Liver (tissue), 9 donors: ENCODE data around the gene ECE1. TPM values are rescaled to one million over a fixed set of nuclear protein-coding genes. Genes with fewer than 3 reads are reported as not detected.

Experiments used
- DNase-seq: peaks from one replicate; pipeline ENCODE4 v3.0.0-alpha.2; 2017; ENCODE audit warnings: low spot score
- H3K27ac ChIP-seq, 2 donors: one replicate each; pipeline ENCODE4 v1.7.0; 2013; ENCODE audit warnings: inconsistent platforms in 2 of 2, low read length in 2 of 2, control low read depth in 1 of 2, low read depth in 1 of 2, mild to moderate bottlenecking in 1 of 2
- H3K27me3 ChIP-seq, 4 donors: one replicate each; pipeline versions ENCODE4 v1.6.1 to v1.7.0; 2013; ENCODE audit warnings: low read length in 3 of 4, inconsistent platforms in 1 of 4, mild to moderate bottlenecking in 1 of 4, moderate library complexity in 1 of 4; ENCODE audit not compliant: control insufficient read depth in 4 of 4, insufficient read depth in 4 of 4
- H3K36me3 ChIP-seq, 4 donors: one replicate each; pipeline versions ENCODE4 v1.6.1 to v1.7.0; 2013; ENCODE audit warnings: low read length in 3 of 4, mild to moderate bottlenecking in 3 of 4, low read depth in 1 of 4, moderate library complexity in 1 of 4; ENCODE audit not compliant: control insufficient read depth in 4 of 4, insufficient read depth in 3 of 4
- H3K4me1 ChIP-seq, 4 donors: one replicate each; pipeline versions ENCODE4 v1.6.1 to v1.7.0; 2013; ENCODE audit warnings: low read length in 3 of 4, mild to moderate bottlenecking in 3 of 4, moderate library complexity in 1 of 4; ENCODE audit not compliant: control insufficient read depth in 4 of 4, insufficient read depth in 4 of 4
- H3K4me3 ChIP-seq, 3 donors: one replicate each; pipeline versions ENCODE4 v1.6.1 to v1.7.0; 2013; ENCODE audit warnings: low read length in 3 of 3, control low read depth in 1 of 3, low read depth in 1 of 3, mild to moderate bottlenecking in 1 of 3
- H3K9ac ChIP-seq, 2 donors: one replicate each; pipeline ENCODE4 v1.7.0; 2013; ENCODE audit warnings: low read length in 2 of 2, mild to moderate bottlenecking in 2 of 2, moderate library complexity in 2 of 2, control low read depth in 1 of 2, low read depth in 1 of 2
- H3K9me3 ChIP-seq, 4 donors: one replicate each; pipeline versions ENCODE4 v1.6.1 to v1.7.0; 2013; ENCODE audit warnings: low read length in 3 of 4; ENCODE audit not compliant: control insufficient read depth in 4 of 4
- EGR1 ChIP-seq, 2 donors: IDR thresholded peaks; 2 replicates each; pipeline ENCODE4 v1.6.1; 2016 to 2018; ENCODE audit warnings: antibody characterized with exemption in 2 of 2, low read depth in 2 of 2
- FOXA1 ChIP-seq: IDR thresholded peaks from 2 replicates; pipeline ENCODE4 v1.6.1; 2016; ENCODE audit warnings: antibody characterized with exemption
- FOXA2 ChIP-seq: IDR thresholded peaks from 2 replicates; pipeline ENCODE4 v1.6.1; 2016; ENCODE audit warnings: antibody characterized with exemption
- GABPA ChIP-seq, 2 donors: IDR thresholded peaks in 1 of 2; conservative IDR thresholded peaks in 1 of 2; 2 replicates each; pipeline ENCODE4 v1.6.1; 2016; ENCODE audit warnings: antibody characterized with exemption in 2 of 2, mild to moderate bottlenecking in 1 of 2, moderate library complexity in 1 of 2
- HNF4A ChIP-seq, 2 donors: conservative IDR thresholded peaks; 2 replicates each; pipeline ENCODE4 v1.6.1; 2016; ENCODE audit warnings: antibody characterized with exemption in 2 of 2, mild to moderate bottlenecking in 2 of 2
- HNF4G ChIP-seq: IDR thresholded peaks from 2 replicates; pipeline ENCODE4 v1.6.1; 2016; ENCODE audit warnings: antibody characterized with exemption
- JUND ChIP-seq, 2 donors: IDR thresholded peaks; 2 replicates each; pipeline ENCODE4 v1.6.1; 2016; ENCODE audit warnings: antibody characterized with exemption in 2 of 2
- NR2F2 ChIP-seq: IDR thresholded peaks from 2 replicates; pipeline ENCODE4 v1.6.1; 2016; ENCODE audit warnings: antibody characterized with exemption
- RAD21 ChIP-seq, 2 donors: IDR thresholded peaks; 2 replicates each; pipeline ENCODE4 v1.6.1; 2016; ENCODE audit warnings: antibody characterized with exemption in 2 of 2, mild to moderate bottlenecking in 2 of 2
- RXRA ChIP-seq, 2 donors: IDR thresholded peaks; 2 replicates each; pipeline ENCODE4 v1.6.1; 2017 to 2018; ENCODE audit warnings: antibody characterized with exemption in 2 of 2, mild to moderate bottlenecking in 1 of 2
- SP1 ChIP-seq: IDR thresholded peaks from 2 replicates; pipeline ENCODE4 v1.6.1; 2018; ENCODE audit warnings: antibody characterized with exemption, mild to moderate bottlenecking
- TAF1 ChIP-seq: conservative IDR thresholded peaks from 2 replicates; pipeline ENCODE4 v1.6.1; 2016; ENCODE audit warnings: antibody characterized with exemption, mild to moderate bottlenecking
- YY1 ChIP-seq: IDR thresholded peaks from 2 replicates; pipeline ENCODE4 v1.6.1; 2016; ENCODE audit warnings: antibody characterized with exemption, mild to moderate bottlenecking
- WGBS: extraction: QIAGEN DNeasy Blood & Tissue Kit; methylation state at CpG from one replicate; pipeline ENCODE4 v1.1.7; 2013; 5-methylcytosine and 5-hydroxymethylcytosine counted together
- polyA plus RNA-seq, 2 donors: library from polyadenylated mRNA; stranded (reverse) in 1 of 2; unstranded in 1 of 2; fragments of 200-250 nt in 1 of 2; fragments of >200 nt in 1 of 2; fragmentation: Nextera tagmentation in 1 of 2; extraction: Ambion mirVana in 1 of 2; gene quantifications; one replicate each; pipeline versions ENCODE4 v1.2.1 to v1.2.3, GENCODE V29; 2013 to 2015
- total RNA-seq, 2 donors: library from RNA; depleted of rRNA; stranded (reverse); fragments of >200 nt; gene quantifications; one replicate each; pipeline ENCODE4 v1.2.3, GENCODE V29; 2014
- TF ChIP-seq, protein P1 (sequence below): IDR thresholded peaks from 2 replicates; pipeline ENCODE4 v1.6.1; 2016; ENCODE audit warnings: antibody characterized with exemption
- TF ChIP-seq, protein P2 (sequence below): IDR thresholded peaks from 2 replicates; pipeline ENCODE4 v1.6.1; 2016; ENCODE audit warnings: antibody characterized with exemption
- TF ChIP-seq, protein P3 (sequence below): IDR thresholded peaks from 2 replicates; pipeline ENCODE4 v1.6.1; 2016; ENCODE audit warnings: antibody characterized with exemption, mild to moderate bottlenecking
- TF ChIP-seq, protein P4 (sequence below): IDR thresholded peaks from 2 replicates; pipeline ENCODE4 v1.6.1; 2016; ENCODE audit warnings: antibody characterized with exemption
- donor health status: healthy.
- donor health status: healthy.
- donor health status: healthy.
- donor health status: healthy.
- donor health status: healthy.

The ECE1 gene
- total and polyA plus RNA-seq, 4 donors: 29.3 to 46.4 (median 39.6) TPM

DNA sequence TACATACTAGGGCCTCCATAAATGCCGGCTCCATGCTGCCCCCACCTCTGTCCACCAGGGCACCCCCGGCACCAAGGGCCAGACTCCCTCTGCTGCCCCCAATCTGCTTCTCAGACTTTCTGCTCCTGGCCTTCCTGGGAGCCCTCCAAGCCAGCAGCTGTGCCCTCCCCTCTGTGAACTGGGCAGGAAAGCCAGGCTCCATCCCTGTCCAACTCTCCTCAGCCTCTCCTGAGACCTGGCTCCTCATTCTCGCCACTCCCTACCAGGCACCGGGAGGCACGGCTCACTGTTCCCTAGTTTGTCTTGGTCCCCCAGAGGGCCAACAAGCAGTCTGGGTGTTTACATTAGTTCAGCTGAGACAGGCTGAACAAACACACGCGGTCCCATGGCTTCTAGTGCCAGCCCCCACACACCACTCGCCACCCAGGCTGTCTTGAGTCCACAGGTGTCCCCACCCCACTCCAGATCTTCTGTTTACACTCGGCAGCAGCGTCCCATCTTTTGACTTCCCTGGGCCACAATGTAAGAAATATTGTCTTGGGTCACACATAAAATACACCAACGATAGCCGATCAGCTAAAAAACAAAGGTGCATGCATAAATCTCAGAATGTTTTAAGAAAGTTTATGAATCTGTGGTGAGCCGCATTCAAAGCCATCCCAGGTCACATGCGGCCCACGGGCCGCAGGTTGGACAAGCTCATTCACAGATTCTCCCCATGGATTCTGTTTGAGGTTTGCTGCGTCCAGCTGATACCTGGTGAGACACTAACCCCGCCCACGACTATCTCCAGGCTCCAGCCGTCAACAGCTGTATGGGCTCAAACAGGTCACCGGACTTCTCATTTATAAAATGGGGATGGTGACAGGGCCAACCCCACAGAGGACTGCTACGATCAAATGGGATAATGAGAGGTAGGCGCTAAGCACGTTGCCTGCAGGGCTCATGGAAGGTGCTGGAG is 29.5 kb upstream of the ECE1 start (continued):
- TF ChIP-seq, protein P1, sequence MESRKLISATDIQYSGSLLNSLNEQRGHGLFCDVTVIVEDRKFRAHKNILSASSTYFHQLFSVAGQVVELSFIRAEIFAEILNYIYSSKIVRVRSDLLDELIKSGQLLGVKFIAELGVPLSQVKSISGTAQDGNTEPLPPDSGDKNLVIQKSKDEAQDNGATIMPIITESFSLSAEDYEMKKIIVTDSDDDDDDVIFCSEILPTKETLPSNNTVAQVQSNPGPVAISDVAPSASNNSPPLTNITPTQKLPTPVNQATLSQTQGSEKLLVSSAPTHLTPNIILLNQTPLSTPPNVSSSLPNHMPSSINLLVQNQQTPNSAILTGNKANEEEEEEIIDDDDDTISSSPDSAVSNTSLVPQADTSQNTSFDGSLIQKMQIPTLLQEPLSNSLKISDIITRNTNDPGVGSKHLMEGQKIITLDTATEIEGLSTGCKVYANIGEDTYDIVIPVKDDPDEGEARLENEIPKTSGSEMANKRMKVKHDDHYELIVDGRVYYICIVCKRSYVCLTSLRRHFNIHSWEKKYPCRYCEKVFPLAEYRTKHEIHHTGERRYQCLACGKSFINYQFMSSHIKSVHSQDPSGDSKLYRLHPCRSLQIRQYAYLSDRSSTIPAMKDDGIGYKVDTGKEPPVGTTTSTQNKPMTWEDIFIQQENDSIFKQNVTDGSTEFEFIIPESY: no peak
- TF ChIP-seq, protein P2, sequence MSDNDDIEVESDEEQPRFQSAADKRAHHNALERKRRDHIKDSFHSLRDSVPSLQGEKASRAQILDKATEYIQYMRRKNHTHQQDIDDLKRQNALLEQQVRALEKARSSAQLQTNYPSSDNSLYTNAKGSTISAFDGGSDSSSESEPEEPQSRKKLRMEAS: no peak
- TF ChIP-seq RXRA (IDR thresholded peaks at IDR 0.05) (no peak), EGR1 (IDR thresholded peaks at IDR 0.05; ENCODE audit: low read depth in 2 of 2) (no peak), HNF4G (no peak), JUND (IDR thresholded peaks at IDR 0.05) (no peak), HNF4A (conservative IDR thresholded peaks at IDR 0.05) (no peak), FOXA2 (no peak)

DNA sequence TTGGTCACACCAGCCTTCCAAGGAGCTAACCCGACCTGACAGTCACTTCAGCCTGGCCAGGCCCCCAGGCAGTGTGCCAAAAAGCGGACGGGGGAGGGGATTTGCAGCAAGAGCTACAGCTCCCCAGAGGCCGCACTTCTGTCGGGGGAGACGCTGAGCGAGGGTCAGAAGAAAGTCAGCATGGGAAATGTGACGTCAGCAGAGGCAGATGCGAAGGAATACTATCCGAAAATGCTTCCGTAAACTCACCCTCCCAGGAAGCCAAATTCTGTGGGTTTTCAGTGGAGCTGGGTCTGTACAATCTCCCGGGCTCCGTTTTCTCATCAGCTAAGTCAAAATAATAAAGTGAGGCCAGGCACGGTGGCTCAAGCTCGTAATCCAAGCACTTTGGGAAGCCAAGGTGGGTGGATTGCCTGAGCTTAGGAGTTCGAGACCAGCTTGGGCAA is 28.5 kb upstream of the ECE1 start:
- Histone ChIP-seq H3K27me3 (no peaks in the 10 kb centered on the region), H3K36me3 (peaks cover 0 to 2% (median 0%) of the 10 kb centered on the region in 4 donors), H3K9me3 (no peaks in the 10 kb centered on the region), H3K9ac (no peak overlapping the region), H3K27ac (peak overlapping the region; percentile 60 to 74), H3K4me3 (no peak overlapping the region), H3K4me1 (peaks cover 2 to 23% (median 6%) of the 10 kb centered on the region in 4 donors)
- no peak for TF ChIP-seq HNF4G
- TF ChIP-seq RAD21 (IDR thresholded peaks at IDR 0.05): peak in 1 of 2 donors; percentile 5
- TF ChIP-seq HNF4A (conservative IDR thresholded peaks at IDR 0.05): no peak
- no peak for TF ChIP-seq JUND (IDR thresholded peaks at IDR 0.05)
- no peak for TF ChIP-seq YY1
- peak; percentile 27 for TF ChIP-seq NR2F2
- peak; percentile 68 for DNase-seq
- 74% methylated on average over 16 of the region's 16 CpGs for WGBS

DNA sequence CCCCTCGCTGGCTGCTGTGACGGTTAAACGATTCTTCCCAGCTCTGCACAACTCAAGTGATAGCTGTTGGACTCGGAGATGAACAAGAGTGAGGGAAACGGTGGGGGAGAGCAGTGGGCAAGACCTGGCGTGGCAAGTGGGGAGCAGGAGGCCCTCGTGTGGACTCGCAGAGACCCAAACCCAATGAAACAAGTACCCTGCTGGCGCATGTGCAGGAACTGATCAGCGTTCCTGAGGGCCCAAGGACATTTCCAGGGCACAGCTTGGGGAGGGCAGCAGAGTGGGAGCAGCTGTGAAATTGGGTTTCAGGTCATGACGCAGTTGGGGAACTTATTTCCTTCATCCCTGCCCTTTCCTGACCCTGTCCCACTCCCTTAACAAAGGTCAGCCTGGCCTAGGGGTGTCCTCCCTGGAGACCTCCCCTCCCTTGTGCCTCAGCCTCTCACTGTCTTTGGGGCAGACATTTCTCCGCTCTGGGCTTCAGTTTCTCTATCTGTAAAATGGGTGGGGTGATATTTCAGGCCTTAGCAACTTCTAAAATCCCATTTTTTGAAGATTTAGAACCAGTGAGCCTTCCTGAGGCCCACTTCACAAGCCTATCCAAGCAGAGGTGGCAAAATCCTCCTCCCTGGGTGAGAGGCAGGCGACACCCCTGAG is 27.9 kb upstream of the ECE1 start:
- WGBS: 88% methylated on average over 13 of the region's 13 CpGs
- no peak overlapping the region for H3K9ac ChIP-seq
- H3K9me3 ChIP-seq: no peaks in the 10 kb centered on the region
- no peak for DNase-seq
- no peaks in the 10 kb centered on the region for H3K27me3 ChIP-seq
- H3K4me1 ChIP-seq: peaks cover 1 to 24% (median 6%) of the 10 kb centered on the region in 4 donors
- peaks cover 0 to 2% (median 0%) of the 10 kb centered on the region in 4 donors for H3K36me3 ChIP-seq
- H3K4me3 ChIP-seq: no peak overlapping the region
- peak overlapping the region; percentile 60 to 74 for H3K27ac ChIP-seq
- TF ChIP-seq, protein P3, sequence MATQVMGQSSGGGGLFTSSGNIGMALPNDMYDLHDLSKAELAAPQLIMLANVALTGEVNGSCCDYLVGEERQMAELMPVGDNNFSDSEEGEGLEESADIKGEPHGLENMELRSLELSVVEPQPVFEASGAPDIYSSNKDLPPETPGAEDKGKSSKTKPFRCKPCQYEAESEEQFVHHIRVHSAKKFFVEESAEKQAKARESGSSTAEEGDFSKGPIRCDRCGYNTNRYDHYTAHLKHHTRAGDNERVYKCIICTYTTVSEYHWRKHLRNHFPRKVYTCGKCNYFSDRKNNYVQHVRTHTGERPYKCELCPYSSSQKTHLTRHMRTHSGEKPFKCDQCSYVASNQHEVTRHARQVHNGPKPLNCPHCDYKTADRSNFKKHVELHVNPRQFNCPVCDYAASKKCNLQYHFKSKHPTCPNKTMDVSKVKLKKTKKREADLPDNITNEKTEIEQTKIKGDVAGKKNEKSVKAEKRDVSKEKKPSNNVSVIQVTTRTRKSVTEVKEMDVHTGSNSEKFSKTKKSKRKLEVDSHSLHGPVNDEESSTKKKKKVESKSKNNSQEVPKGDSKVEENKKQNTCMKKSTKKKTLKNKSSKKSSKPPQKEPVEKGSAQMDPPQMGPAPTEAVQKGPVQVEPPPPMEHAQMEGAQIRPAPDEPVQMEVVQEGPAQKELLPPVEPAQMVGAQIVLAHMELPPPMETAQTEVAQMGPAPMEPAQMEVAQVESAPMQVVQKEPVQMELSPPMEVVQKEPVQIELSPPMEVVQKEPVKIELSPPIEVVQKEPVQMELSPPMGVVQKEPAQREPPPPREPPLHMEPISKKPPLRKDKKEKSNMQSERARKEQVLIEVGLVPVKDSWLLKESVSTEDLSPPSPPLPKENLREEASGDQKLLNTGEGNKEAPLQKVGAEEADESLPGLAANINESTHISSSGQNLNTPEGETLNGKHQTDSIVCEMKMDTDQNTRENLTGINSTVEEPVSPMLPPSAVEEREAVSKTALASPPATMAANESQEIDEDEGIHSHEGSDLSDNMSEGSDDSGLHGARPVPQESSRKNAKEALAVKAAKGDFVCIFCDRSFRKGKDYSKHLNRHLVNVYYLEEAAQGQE: no peak
- TF ChIP-seq GABPA (IDR thresholded peaks at IDR 0.05 in 1 of 2, conservative IDR thresholded peaks at IDR 0.05 in 1 of 2) (no peak), TAF1 (no peak), SP1 (no peak), EGR1 (IDR thresholded peaks at IDR 0.05; ENCODE audit: low read depth in 2 of 2) (no peak), HNF4G (no peak), FOXA2 (no peak), YY1 (no peak), JUND (IDR thresholded peaks at IDR 0.05) (no peak), FOXA1 (no peak), NR2F2 (no peak), RXRA (IDR thresholded peaks at IDR 0.05) (no peak), HNF4A (conservative IDR thresholded peaks at IDR 0.05) (no peak), RAD21 (IDR thresholded peaks at IDR 0.05) (no peak)
- TF ChIP-seq, protein P4, sequence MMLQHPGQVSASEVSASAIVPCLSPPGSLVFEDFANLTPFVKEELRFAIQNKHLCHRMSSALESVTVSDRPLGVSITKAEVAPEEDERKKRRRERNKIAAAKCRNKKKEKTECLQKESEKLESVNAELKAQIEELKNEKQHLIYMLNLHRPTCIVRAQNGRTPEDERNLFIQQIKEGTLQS: no peak
- TF ChIP-seq, protein P1: no peak
- TF ChIP-seq, protein P2: no peak
